Measurements from ENCODE around the gene UNC45B. TPM values are rescaled to one million over a fixed set of nuclear protein-coding genes. Genes with fewer than 3 reads are reported as not detected.
"Not testable (repeated sequence)": the region's sequence is repeated elsewhere in the genome, so short reads cannot be mapped to it uniquely, and the experiment has no call there.

Gene UNC45B
- total RNA-seq, 1 experiment from 2014 or later, result not detected

GRCh38 chr17:35202582-35202981 lies 55.0 kb downstream of the UNC45B start:
- intact Hi-C loops (cut with micrococcal nuclease); RAD21 ChIA-PET (ENCODE audit: low non-redundant PET in 1 of 2, low total read pairs in 2 of 2, uncharacterized antibody in 2 of 2, unreplicated experiment in 2 of 2); POLR2A ChIA-PET; H3K27me3 ChIP-seq (ENCODE audit: insufficient read depth, low read length); ATAC-seq; DNase-seq (ENCODE audit: low read depth, low spot score); CTCF ChIA-PET; H2AFZ ChIP-seq (ENCODE audit: low read depth, low read length, poor library complexity, severe bottlenecking); H3K79me2 ChIP-seq (ENCODE audit: insufficient read depth, low read length); H4K20me1 ChIP-seq (ENCODE audit: insufficient read depth); BruUV-seq (replicated peaks); H3K36me3 ChIP-seq (ENCODE audit: control insufficient read depth in 1 of 2, insufficient read depth in 2 of 2, low read length in 2 of 2); H3K4me2 ChIP-seq (ENCODE audit: low read length); H3K27ac ChIP-seq (ENCODE audit: low read depth, low read length); H3K9me3 ChIP-seq (ENCODE audit: control insufficient read depth in 1 of 2, insufficient read depth in 1 of 2, low read depth in 1 of 2, low read length in 2 of 2); H3K4me3 ChIP-seq (replicated peaks in 1 of 2; ENCODE audit: low read depth in 1 of 2, low read length in 2 of 2); H3K9ac ChIP-seq (ENCODE audit: low read length); H3K4me1 ChIP-seq (ENCODE audit: control insufficient read depth in 1 of 2, insufficient read depth in 2 of 2, low read length in 2 of 2); H3K9me2 ChIP-seq (ENCODE audit: insufficient read depth): not testable (repeated sequence)

- no peaks in the 10 kb centered on the region for H3K9me3 ChIP-seq (ENCODE audit: control insufficient read depth in 1 of 2, insufficient read depth in 1 of 2, low read depth in 1 of 2, low read length in 2 of 2)
- H3K4me2 ChIP-seq (ENCODE audit: low read length), result no peak overlapping the region
- ATAC-seq (no peak), DNase-seq (ENCODE audit: low read depth, low spot score) (no peak)
- no peaks in the 10 kb centered on the region for H3K79me2 ChIP-seq (ENCODE audit: insufficient read depth, low read length)
- H3K27ac ChIP-seq (ENCODE audit: low read depth, low read length), result no peak overlapping the region
- no peaks in the 10 kb centered on the region for H3K4me1 ChIP-seq (ENCODE audit: control insufficient read depth in 1 of 2, insufficient read depth in 2 of 2, low read length in 2 of 2)
- BruUV-seq (replicated peaks), result no TSS peak
- H4K20me1 ChIP-seq (ENCODE audit: insufficient read depth), result no peaks in the 10 kb centered on the region
- RAD21 ChIA-PET (ENCODE audit: low non-redundant PET in 1 of 2, low total read pairs in 2 of 2, uncharacterized antibody in 2 of 2, unreplicated experiment in 2 of 2), result no interaction called here
- H2AFZ ChIP-seq (ENCODE audit: low read depth, low read length, poor library complexity, severe bottlenecking), result no peak overlapping the region
- intact Hi-C loops (cut with micrococcal nuclease), result no loop called here
- H3K9ac ChIP-seq (ENCODE audit: low read length), result no peak overlapping the region
- no peaks in the 10 kb centered on the region for H3K36me3 ChIP-seq (ENCODE audit: control insufficient read depth in 1 of 2, insufficient read depth in 2 of 2, low read length in 2 of 2)
- CTCF ChIA-PET, result no interaction called here
- TF ChIP-seq SIN3A (IDR thresholded peaks at IDR 0.05; ENCODE audit: low read depth), result no peak
- no peak for TF ChIP-seq SP1 (IDR thresholded peaks at IDR 0.05; ENCODE audit: low read depth)
- TF ChIP-seq MAX (IDR thresholded peaks at IDR 0.05), result no peak
- no peak for TF ChIP-seq CTCF (IDR thresholded peaks at IDR 0.05 in 2 of 3, conservative IDR thresholded peaks at IDR 0.05 in 1 of 3; ENCODE audit: borderline replicate concordance in 1 of 3, insufficient read depth in 1 of 3, low read depth in 2 of 3, low read length in 2 of 3)
- TF ChIP-seq REST (IDR thresholded peaks at IDR 0.05; ENCODE audit: low read depth), result no peak
- no peak for TF ChIP-seq ZNF274 (IDR thresholded peaks at IDR 0.05; ENCODE audit: low read depth, low read length)
- TF ChIP-seq POLR2A (IDR thresholded peaks at IDR 0.05; ENCODE audit: borderline replicate concordance, extremely low read depth, insufficient read depth, insufficient read length), result no peak
- no peak for TF ChIP-seq TCF7L2 (IDR thresholded peaks at IDR 0.05; ENCODE audit: borderline replicate concordance, extremely low read depth, insufficient read depth, insufficient read length)
- no peak for TF ChIP-seq EGR1 (IDR thresholded peaks at IDR 0.05; ENCODE audit: low read depth)
- no peak for TF ChIP-seq ELF1 (IDR thresholded peaks at IDR 0.05; ENCODE audit: borderline replicate concordance, low read depth)
- no peak for TF ChIP-seq ATF3 (IDR thresholded peaks at IDR 0.05)
- no peak for TF ChIP-seq CBX3 (IDR thresholded peaks at IDR 0.05; ENCODE audit: low read depth)
- no peak for TF ChIP-seq RAD21 (IDR thresholded peaks at IDR 0.05; ENCODE audit: low read depth)
- TF ChIP-seq SRF (IDR thresholded peaks at IDR 0.05; ENCODE audit: low read depth), result no peak
- TF ChIP-seq CEBPB (IDR thresholded peaks at IDR 0.05; ENCODE audit: low read depth), result no peak
- no peak for TF ChIP-seq JUND (IDR thresholded peaks at IDR 0.05)
- TF ChIP-seq POLR2AphosphoS5 (IDR thresholded peaks at IDR 0.05; ENCODE audit: low read depth, low read length), result no peak
- peaks cover 49% of the 10 kb centered on the region for H3K27me3 ChIP-seq (ENCODE audit: insufficient read depth, low read length)
- no peak overlapping the region for H3K4me3 ChIP-seq (replicated peaks in 1 of 2; ENCODE audit: low read depth in 1 of 2, low read length in 2 of 2)
- no peaks in the 10 kb centered on the region for H3K9me2 ChIP-seq (ENCODE audit: insufficient read depth)
- POLR2A ChIA-PET, result no interaction called here
These were observed 63.1 kb downstream of the UNC45B start for GRCh38 chr17:35210741-35211140.
